ENCODE measurements around the gene GPRIN3. TPM values are rescaled to one million over a fixed set of nuclear protein-coding genes. Genes with fewer than 3 reads are reported as not detected.

The GPRIN3 gene
- total RNA-seq, 1 donor from 2014 or later = 2.6 TPM

GRCh38 chr4:89217604-89218003 is 90.0 kb downstream of the GPRIN3 start:
- H4K20me1 ChIP-seq (ENCODE audit: insufficient read depth, low read length) = no peaks in the 10 kb centered on the region
- H3K9ac ChIP-seq (ENCODE audit: low read length) = no peak overlapping the region
- Mint-ChIP-seq H3K4me1 (ENCODE audit: low read depth, unreplicated experiment) (peaks cover 8% of the 10 kb centered on the region), H3K4me3 (ENCODE audit: unreplicated experiment) (no peak overlapping the region), H3K36me3 (ENCODE audit: low read depth, unreplicated experiment) (no peaks in the 10 kb centered on the region), H3K27me3 (ENCODE audit: low read depth, unreplicated experiment) (no peaks in the 10 kb centered on the region), H3K9me3 (ENCODE audit: unreplicated experiment) (no peaks in the 10 kb centered on the region), H3K27ac (ENCODE audit: unreplicated experiment) (no peak overlapping the region)
- DNase-seq (ENCODE audit: low read depth) (no peak), FAIRE-seq (no peak)
- no peaks in the 10 kb centered on the region for H3K79me2 ChIP-seq (ENCODE audit: insufficient read depth, low read length)
- H3K4me3 ChIP-seq (ENCODE audit: insufficient read depth, low read depth, low read length) = no peak overlapping the region
- TF ChIP-seq EZH2 (IDR thresholded peaks at IDR 0.05; ENCODE audit: insufficient read depth, low read length) = no peak
- TF ChIP-seq CTCF (IDR thresholded peaks at IDR 0.05; ENCODE audit: insufficient read depth, low read depth, low read length) = no peak
- no peaks in the 10 kb centered on the region for H3K36me3 ChIP-seq (ENCODE audit: insufficient read depth, low read length)
- no peak overlapping the region for H3K4me2 ChIP-seq (ENCODE audit: low read length)
- no peaks in the 10 kb centered on the region for H3K4me1 ChIP-seq (ENCODE audit: insufficient read depth, low read length)
- H3K27me3 ChIP-seq (ENCODE audit: insufficient read depth, low read length) = no peaks in the 10 kb centered on the region
- no peak overlapping the region for H3K27ac ChIP-seq (ENCODE audit: low read depth, low read length)
- no peak overlapping the region for H2AFZ ChIP-seq (ENCODE audit: low read depth, low read length)
- no peaks in the 10 kb centered on the region for H3K9me3 ChIP-seq (ENCODE audit: insufficient read depth, low read depth, low read length)

GRCh38 chr4:89216866-89217265 is 90.7 kb downstream of the GPRIN3 start:
- Histone ChIP-seq H3K4me2 (ENCODE audit: low read length) (no peak overlapping the region), H3K4me1 (ENCODE audit: insufficient read depth, low read length) (no peaks in the 10 kb centered on the region), H3K27ac (ENCODE audit: low read depth, low read length) (no peak overlapping the region), H3K79me2 (ENCODE audit: insufficient read depth, low read length) (no peaks in the 10 kb centered on the region), H3K4me3 (ENCODE audit: insufficient read depth, low read depth, low read length) (no peak overlapping the region), H3K9me3 (ENCODE audit: insufficient read depth, low read depth, low read length) (no peaks in the 10 kb centered on the region), H3K27me3 (ENCODE audit: insufficient read depth, low read length) (no peaks in the 10 kb centered on the region), H2AFZ (ENCODE audit: low read depth, low read length) (no peak overlapping the region), H4K20me1 (ENCODE audit: insufficient read depth, low read length) (no peaks in the 10 kb centered on the region), H3K36me3 (ENCODE audit: insufficient read depth, low read length) (no peaks in the 10 kb centered on the region), H3K9ac (ENCODE audit: low read length) (no peak overlapping the region)
- Mint-ChIP-seq H3K36me3 (ENCODE audit: low read depth, unreplicated experiment) (no peaks in the 10 kb centered on the region), H3K4me3 (ENCODE audit: unreplicated experiment) (no peak overlapping the region), H3K4me1 (ENCODE audit: low read depth, unreplicated experiment) (peaks cover 5% of the 10 kb centered on the region), H3K27ac (ENCODE audit: unreplicated experiment) (no peak overlapping the region), H3K27me3 (ENCODE audit: low read depth, unreplicated experiment) (no peaks in the 10 kb centered on the region), H3K9me3 (ENCODE audit: unreplicated experiment) (no peaks in the 10 kb centered on the region)
- TF ChIP-seq CTCF (IDR thresholded peaks at IDR 0.05; ENCODE audit: insufficient read depth, low read depth, low read length) (no peak), EZH2 (IDR thresholded peaks at IDR 0.05; ENCODE audit: insufficient read depth, low read length) (no peak)
- FAIRE-seq (no peak), DNase-seq (ENCODE audit: low read depth) (no peak)

DNA sequence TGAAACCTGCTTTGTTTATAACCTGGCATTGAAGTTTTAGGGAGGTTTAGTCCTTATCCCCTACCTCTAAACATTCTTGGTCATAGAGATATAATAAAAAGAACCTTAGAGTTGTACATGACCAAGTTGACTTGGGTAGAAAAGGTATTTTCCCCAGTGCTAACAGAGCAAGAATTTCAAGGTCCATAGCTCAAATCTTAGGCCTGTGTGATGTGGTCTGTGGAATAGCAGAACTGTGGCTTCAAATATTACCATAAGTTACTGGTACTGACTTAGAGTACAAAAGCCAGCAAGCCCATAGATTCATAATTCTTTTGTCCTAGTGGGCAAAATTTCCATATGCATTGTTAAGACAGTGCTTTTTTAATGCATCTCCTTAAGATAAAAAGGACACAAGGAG is 91.2 kb downstream of the GPRIN3 start:
- no peak for FAIRE-seq
- Mint-ChIP-seq H3K27me3 (ENCODE audit: low read depth, unreplicated experiment) (no peaks in the 10 kb centered on the region), H3K36me3 (ENCODE audit: low read depth, unreplicated experiment) (no peaks in the 10 kb centered on the region), H3K9me3 (ENCODE audit: unreplicated experiment) (no peaks in the 10 kb centered on the region), H3K4me3 (ENCODE audit: unreplicated experiment) (no peak overlapping the region), H3K4me1 (ENCODE audit: low read depth, unreplicated experiment) (peaks cover 4% of the 10 kb centered on the region), H3K27ac (ENCODE audit: unreplicated experiment) (no peak overlapping the region)
- Histone ChIP-seq H3K27ac (ENCODE audit: low read depth, low read length) (no peak overlapping the region), H3K4me3 (ENCODE audit: insufficient read depth, low read depth, low read length) (no peak overlapping the region), H3K9me3 (ENCODE audit: insufficient read depth, low read depth, low read length) (no peaks in the 10 kb centered on the region), H3K36me3 (ENCODE audit: insufficient read depth, low read length) (no peaks in the 10 kb centered on the region), H2AFZ (ENCODE audit: low read depth, low read length) (no peak overlapping the region), H3K9ac (ENCODE audit: low read length) (no peak overlapping the region), H3K4me1 (ENCODE audit: insufficient read depth, low read length) (no peaks in the 10 kb centered on the region), H3K27me3 (ENCODE audit: insufficient read depth, low read length) (no peaks in the 10 kb centered on the region), H4K20me1 (ENCODE audit: insufficient read depth, low read length) (no peaks in the 10 kb centered on the region), H3K4me2 (ENCODE audit: low read length) (no peak overlapping the region), H3K79me2 (ENCODE audit: insufficient read depth, low read length) (no peaks in the 10 kb centered on the region)
- no peak for DNase-seq (ENCODE audit: low read depth)
- no peak for TF ChIP-seq EZH2 (IDR thresholded peaks at IDR 0.05; ENCODE audit: insufficient read depth, low read length)
- TF ChIP-seq CTCF (IDR thresholded peaks at IDR 0.05; ENCODE audit: insufficient read depth, low read depth, low read length) = no peak

Data from astrocyte (in vitro differentiated cells and primary cell).